Hepatocyte (in vitro differentiated cells): Measurements from ENCODE around the gene ARAP3.

Experiments
- CTCF ChIP-seq: fragments of 200-600 bp; sonication (generic); IDR thresholded peaks from 2 replicates; pipeline ENCODE4 v1.5.1; 2016; ENCODE audit warnings: antibody characterized with exemption, mild to moderate bottlenecking; ENCODE audit not compliant: poor library complexity
- EZH2 ChIP-seq: fragments of 200-600 bp; sonication (generic); IDR thresholded peaks from 2 replicates; pipeline ENCODE4 v1.6.1; 2016; ENCODE audit warnings: antibody characterized with exemption, mild to moderate bottlenecking, borderline replicate concordance

DNA sequence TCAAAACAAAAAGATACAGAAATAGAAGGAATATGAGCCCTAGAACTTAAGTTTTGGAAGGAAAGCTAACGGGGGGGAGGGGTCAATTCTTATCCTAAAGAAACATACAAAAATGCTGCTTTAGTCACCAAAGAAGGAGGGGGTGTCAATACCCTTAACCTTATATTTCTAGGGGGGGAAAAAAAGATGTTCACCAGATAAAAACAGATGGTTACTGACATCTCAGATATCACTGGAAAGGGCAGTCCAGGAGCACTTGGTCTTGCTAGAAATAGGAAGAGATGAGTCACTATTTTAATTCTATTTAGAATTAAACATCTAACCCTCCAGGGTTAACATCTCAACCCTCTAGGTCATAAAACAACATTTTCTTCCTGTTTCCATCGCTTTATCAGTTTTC lies 64.9 kb downstream of the ARAP3 start:
- no peak for TF ChIP-seq CTCF
- no peak for TF ChIP-seq EZH2
